Testis (tissue), 3 donors: Measurements from ENCODE around the gene CPXM2. TPM values are rescaled to one million over a fixed set of nuclear protein-coding genes. Genes with fewer than 3 reads are reported as not detected.
A peak's percentile ranks its signal among the peaks of the same experiment; 100 is the strongest.

Source experiments
- DNase-seq: peaks from one replicate; pipeline ENCODE4 v3.0.0-alpha.2; 2019
- H3K27ac ChIP-seq, 2 donors: fragments of 200-600 bp; sonication (generic); one replicate each; pipeline ENCODE4 v1.5.1; 2019
- H3K27me3 ChIP-seq: fragments of 200-600 bp; sonication (generic); one replicate; pipeline ENCODE4 v1.5.1; 2019
- H3K36me3 ChIP-seq: fragments of 200-600 bp; sonication (generic); one replicate; pipeline ENCODE4 v1.5.1; 2017; ENCODE audit warnings: low read depth; ENCODE audit errors: missing control alignments
- H3K4me1 ChIP-seq: fragments of 200-600 bp; sonication (generic); one replicate; pipeline ENCODE4 v1.5.1; 2019
- H3K4me3 ChIP-seq, 2 donors: fragments of 200-600 bp; sonication (generic); one replicate each; pipeline ENCODE4 v1.5.1; 2017 to 2019
- H3K9me3 ChIP-seq: fragments of 200-600 bp; sonication (generic); one replicate; pipeline ENCODE4 v1.5.1; 2017
- CTCF ChIP-seq, 3 experiments: fragments of 450-650 bp in 2 of 3; fragments of 200-600 bp in 1 of 3; sonication (generic) in 1 of 3; IDR thresholded peaks; one replicate each; pipeline ENCODE4 v1.5.1; 2016 to 2019; ENCODE audit warnings: antibody characterized with exemption in 3 of 3, mild to moderate bottlenecking in 2 of 3, moderate library complexity in 1 of 3
- POLR2A ChIP-seq: fragments of 450-650 bp; IDR thresholded peaks from one replicate; pipeline ENCODE4 v1.6.1; 2017; ENCODE audit warnings: antibody characterized with exemption, mild to moderate bottlenecking, moderate library complexity
- whole genome bisulfite sequencing, 2 donors: methylation state at CpG; one replicate each; pipeline ENCODE4 v1.1.5; 2018; 5-methylcytosine and 5-hydroxymethylcytosine counted together
- intact Hi-C: fragments of 100-400 bp; cut with DNase I; formaldehyde crosslinking; loops from one replicate; pipeline ENCODE4 v1.15.1; 2023; ENCODE audit warnings: low total_unique reads
- polyA plus RNA-seq: library from polyadenylated mRNA; stranded (reverse); fragments of 350-450 nt; fragmentation: Illumina TruSeq; extraction: RNeasy Lipid Tissue Mini Kit (QIAGEN cat#74804); gene quantifications from one replicate; pipeline ENCODE4 v1.2.3, GENCODE V29; 2014; ENCODE audit warnings: low read depth, low replicate concordance; ENCODE audit not compliant: insufficient read depth
- total RNA-seq, 2 donors: library from RNA; depleted of rRNA; stranded (reverse); fragments of >200 nt; gene quantifications; one replicate each; pipeline ENCODE4 v1.2.3, GENCODE V29; 2016

CPXM2 gene
- total and polyA plus RNA-seq, 3 donors from 2014 or later: 16.0 to 40.0 (median 17.5) TPM

DNA sequence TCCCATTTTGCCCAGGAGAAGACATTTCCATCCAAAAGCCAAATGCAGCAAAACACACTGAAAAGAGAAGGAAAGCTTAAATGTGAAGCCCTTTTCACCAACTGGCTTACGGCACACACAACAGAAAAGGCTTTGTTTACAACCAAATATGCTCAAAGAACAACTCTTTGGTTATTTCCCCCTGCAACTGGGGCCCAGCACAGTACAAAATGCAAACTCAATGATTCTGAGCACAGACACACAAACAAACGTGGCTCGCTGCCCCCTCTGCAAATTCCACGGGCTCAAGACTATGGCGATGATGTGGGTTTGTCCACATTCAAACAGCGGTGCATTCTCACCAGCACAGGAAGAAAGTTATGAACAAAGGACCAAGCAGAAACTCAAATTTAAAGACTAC lies 5.3 kb downstream of the CPXM2 start:
- TF ChIP-seq POLR2A (no peak), CTCF (IDR thresholded peaks at IDR 0.05) (no peak)
- no peak for DNase-seq
- Histone ChIP-seq H3K27me3 (no peaks in the 10 kb centered on the region), H3K36me3 (no peaks in the 10 kb centered on the region), H3K4me1 (peaks cover 32% of the 10 kb centered on the region), H3K4me3 (no peak overlapping the region), H3K9me3 (no peaks in the 10 kb centered on the region), H3K27ac (no peak overlapping the region)
- intact Hi-C loops: no loop called here
- 75 to 85% methylated on average over 6 of the region's 6 CpGs for WGBS, 2 donors

DNA sequence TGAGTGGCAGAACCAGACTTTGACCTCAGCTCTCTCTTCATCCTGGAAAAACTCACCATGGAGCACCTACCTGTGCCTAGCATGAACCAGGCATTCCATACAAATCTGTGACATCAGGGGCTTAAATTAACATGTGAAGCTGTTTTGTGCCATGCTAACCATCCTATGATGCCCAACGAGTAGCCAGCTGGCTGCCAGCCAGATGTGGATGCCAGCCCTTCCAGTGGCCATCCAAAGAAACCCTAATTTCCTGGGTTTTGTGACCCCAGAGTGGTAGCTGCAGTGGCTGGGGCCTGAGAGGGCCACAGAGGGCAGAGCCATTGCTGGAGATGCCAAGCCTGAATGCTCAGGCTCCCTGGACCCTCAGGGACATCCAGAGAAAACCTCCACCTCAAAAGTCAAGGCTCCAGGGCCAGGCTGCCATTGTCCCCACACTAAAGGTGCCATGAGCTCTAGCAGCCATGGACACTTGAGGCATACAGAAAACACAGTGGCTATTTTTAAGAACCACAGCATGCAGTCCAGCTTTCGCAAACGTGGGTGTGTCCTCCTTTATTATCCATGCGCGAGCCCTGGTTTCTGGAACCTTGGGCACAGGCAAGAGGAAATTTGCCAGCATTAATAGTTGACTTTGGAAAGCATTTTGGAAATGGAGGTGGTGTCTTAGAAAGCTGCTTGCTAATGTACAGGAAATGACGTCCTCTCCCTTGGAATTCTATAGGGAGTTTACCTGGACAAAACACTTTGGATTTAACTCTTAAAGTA lies 6.0 kb downstream of the CPXM2 start:
- Histone ChIP-seq H3K9me3 (no peaks in the 10 kb centered on the region), H3K27ac (peak overlapping the region in 1 of 2 donors; percentile 17), H3K36me3 (no peaks in the 10 kb centered on the region), H3K27me3 (no peaks in the 10 kb centered on the region), H3K4me3 (no peak overlapping the region), H3K4me1 (peaks cover 33% of the 10 kb centered on the region)
- intact Hi-C loops: no loop called here
- WGBS, 2 donors: 67 to 73% methylated on average over 6 of the region's 6 CpGs
- no peak for TF ChIP-seq CTCF (IDR thresholded peaks at IDR 0.05)
- no peak for TF ChIP-seq POLR2A
- DNase-seq: peak; percentile 60

- Histone ChIP-seq H3K27ac (peak overlapping the region in 1 of 2 donors; percentile 30), H3K36me3 (no peaks in the 10 kb centered on the region), H3K9me3 (no peaks in the 10 kb centered on the region), H3K4me1 (peaks cover 33% of the 10 kb centered on the region), H3K4me3 (no peak overlapping the region), H3K27me3 (no peaks in the 10 kb centered on the region)
- DNase-seq: no peak
- WGBS, 2 donors: 72 to 87% methylated on average over 5 of the region's 5 CpGs
- intact Hi-C loops: no loop called here
- TF ChIP-seq CTCF (IDR thresholded peaks at IDR 0.05) (no peak), POLR2A (no peak)
Measured at GRCh38 chr10:123884907-123885381, 6.7 kb downstream of the CPXM2 start.

GRCh38 chr10:123884351-123884906 lies 7.2 kb downstream of the CPXM2 start:
- Histone ChIP-seq H3K9me3 (no peaks in the 10 kb centered on the region), H3K4me1 (peaks cover 33% of the 10 kb centered on the region), H3K27me3 (no peaks in the 10 kb centered on the region), H3K36me3 (no peaks in the 10 kb centered on the region), H3K4me3 (no peak overlapping the region), H3K27ac (peak overlapping the region in 1 of 2 donors; percentile 30)
- WGBS, 2 donors: 40 to 45% methylated on average over 7 of the region's 7 CpGs
- TF ChIP-seq CTCF (IDR thresholded peaks at IDR 0.05) (no peak), POLR2A (no peak)
- no peak for DNase-seq
- intact Hi-C loops: no loop called here
